NCI-H510A (cell line): ENCODE data around the gene INTS6L.
"Not testable (repeated sequence)": the region's sequence is repeated elsewhere in the genome, so short reads cannot be mapped to it uniquely, and the experiment has no call there.

Source experiments
- DNase-seq: peaks from one replicate; lab custom pipeline; 2025; lab: John Stamatoyannopoulos, UW

The INTS6L gene

DNA sequence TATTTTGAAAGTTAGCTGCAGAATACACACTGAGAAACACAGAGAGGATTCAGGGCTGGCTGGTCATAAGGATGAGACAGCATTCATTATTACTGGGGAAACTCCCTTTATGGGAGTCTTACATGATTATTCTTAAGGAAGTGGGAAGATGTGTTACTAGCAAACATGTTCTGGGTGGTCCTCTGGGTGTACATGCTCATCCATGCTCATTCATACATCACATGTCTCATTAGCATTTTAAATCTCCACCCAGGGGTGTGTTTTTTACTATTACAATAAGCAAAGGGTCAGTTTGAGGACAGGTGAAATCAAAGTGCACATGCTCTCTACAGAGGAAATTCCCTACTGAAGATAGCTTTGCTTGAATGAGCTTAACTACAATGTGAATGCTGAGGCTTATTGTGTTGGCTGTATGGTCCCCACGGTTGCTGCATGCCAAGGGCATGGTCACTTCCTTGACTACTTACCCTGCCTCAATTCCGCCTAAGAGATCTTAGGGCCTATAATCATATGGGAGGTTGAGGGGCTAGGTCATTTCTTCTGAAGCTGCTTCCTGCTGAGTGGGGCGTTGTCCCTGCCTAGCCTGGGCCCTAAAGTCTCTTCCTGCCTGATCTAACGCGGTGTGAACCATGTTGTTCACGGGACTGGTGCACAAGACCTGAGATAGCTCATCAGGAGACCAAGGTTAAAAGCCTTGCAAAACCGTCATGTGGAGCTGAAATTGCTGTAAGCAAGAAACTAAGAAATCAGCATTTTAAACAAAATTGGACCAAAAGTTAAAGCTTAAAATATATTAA lies 104.1 kb downstream of the INTS6L start:
- DNase-seq, result not testable (repeated sequence)

DNA sequence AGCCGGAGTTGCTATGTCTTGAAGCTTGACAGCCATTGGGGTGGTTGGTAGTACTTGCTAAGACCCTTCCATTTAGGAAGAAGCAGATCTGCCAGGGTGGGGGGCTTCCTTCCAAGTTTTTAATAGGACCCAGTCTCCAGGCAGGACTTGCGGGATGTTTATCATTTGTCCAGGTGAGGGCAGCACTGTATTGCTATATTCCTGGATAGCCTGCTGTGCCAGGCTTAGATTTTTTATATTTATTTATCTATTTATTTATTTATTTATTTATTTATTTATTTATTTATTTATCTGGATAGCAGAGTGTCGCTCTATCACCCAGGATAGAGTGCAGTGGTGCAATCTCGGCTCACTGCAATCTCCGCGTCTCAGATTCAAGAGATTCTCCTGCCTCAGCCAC lies 105.5 kb downstream of the INTS6L start:
- DNase-seq, result no peak

- no peak for DNase-seq
Measured at GRCh38 chrX:135629342-135629741, 108.9 kb downstream of the INTS6L start.
